ENCODE measurements around the gene TMEM117. TPM values are rescaled to one million over a fixed set of nuclear protein-coding genes. Genes with fewer than 3 reads are reported as not detected.
"Not testable (repeated sequence)": the region's sequence is repeated elsewhere in the genome, so short reads cannot be mapped to it uniquely, and the experiment has no call there.

Gene TMEM117
- total RNA-seq, 2 experiments from 2014 or later = 1.7 TPM

DNA sequence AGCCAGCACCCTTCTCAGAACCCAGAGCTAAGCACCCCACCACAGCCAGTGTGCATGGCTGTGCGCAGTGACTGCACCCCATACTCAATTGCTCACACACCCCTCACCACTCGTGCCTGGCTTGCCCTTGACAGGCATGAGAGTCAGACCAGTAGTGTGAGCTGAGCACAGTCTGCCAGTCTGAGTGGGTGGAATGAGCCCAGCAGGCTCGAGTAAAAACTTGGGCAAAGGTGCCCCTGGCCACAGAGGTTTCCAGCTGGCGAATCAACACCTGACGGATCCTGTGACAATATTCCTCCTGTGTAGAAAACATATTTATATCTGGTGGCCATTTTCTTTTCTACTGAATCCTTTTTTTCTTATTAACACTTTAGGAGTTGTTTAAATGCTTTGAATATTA is 202.5 kb downstream of the TMEM117 start:
- DNase-seq = no peak
- H3K36me3 Mint-ChIP-seq = no peaks in the 10 kb centered on the region
- no peak overlapping the region for H3K27ac Mint-ChIP-seq
- no peak overlapping the region for H3K4me3 Mint-ChIP-seq
- ChIA-PET CTCF (no interaction called here), POLR2A (no interaction called here)
- no peaks in the 10 kb centered on the region for H3K4me1 Mint-ChIP-seq (ENCODE audit: low read depth)
- intact Hi-C loops (cut with micrococcal nuclease) = no loop called here
- H3K9me3 Mint-ChIP-seq = no peaks in the 10 kb centered on the region
- no peaks in the 10 kb centered on the region for H3K27me3 Mint-ChIP-seq

DNA sequence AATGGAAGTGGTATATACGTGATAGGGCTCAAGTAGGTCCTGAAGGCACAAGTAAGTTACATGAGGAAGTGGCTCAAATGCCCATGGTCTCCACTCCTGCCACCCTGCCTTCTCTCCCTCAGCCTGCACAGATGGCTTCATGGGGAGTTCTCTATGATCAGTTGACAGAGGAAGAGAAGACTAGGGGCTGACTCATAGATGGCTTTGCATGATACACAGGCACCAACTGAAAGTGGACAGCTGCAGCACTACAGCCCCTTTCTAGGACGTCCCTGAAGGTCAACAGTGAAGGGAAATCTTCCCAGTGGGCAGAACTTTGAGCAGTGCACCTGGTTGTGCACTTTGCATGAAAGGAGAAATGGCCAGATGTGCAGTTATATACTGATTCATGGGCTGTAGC is 208.6 kb downstream of the TMEM117 start:
- DNase-seq; intact Hi-C loops (cut with micrococcal nuclease); H3K4me1 Mint-ChIP-seq (ENCODE audit: low read depth); POLR2A ChIA-PET; CTCF ChIA-PET; H3K27me3 Mint-ChIP-seq; H3K9me3 Mint-ChIP-seq; H3K27ac Mint-ChIP-seq; H3K36me3 Mint-ChIP-seq; H3K4me3 Mint-ChIP-seq: not testable (repeated sequence)

DNA sequence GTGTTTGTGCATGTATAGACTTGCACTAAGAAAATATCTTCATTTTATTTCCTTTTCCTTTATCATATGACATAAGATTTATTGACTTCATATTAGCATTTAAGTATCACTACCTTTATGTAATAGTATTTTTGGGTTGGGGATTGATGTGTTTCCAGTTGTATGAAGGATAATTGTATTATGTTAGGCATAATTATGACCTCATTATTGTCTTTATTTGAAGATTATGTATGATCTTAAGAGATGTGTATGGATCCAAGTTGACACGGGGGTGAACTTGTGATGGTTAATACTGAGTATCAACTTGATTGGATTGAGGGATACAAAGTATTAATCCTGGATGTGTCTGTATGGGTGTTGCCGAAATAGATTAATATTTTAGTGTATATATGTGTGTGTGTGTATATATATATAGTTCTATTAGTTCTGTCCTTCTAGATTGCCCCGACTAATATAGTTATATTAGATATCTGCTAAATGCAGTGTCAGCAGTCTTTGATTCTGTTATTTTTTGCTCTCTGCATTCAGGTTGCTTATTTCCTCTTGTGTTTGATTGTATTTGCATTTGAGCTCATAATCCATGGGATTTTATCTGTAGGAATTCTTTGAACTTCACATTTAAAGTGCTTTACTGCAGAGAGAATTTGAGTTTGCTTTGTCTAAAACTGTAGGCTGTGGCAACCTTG is 211.0 kb downstream of the TMEM117 start:
- no peak for DNase-seq
- no peaks in the 10 kb centered on the region for H3K27me3 Mint-ChIP-seq
- H3K4me1 Mint-ChIP-seq (ENCODE audit: low read depth) = no peaks in the 10 kb centered on the region
- peaks cover 5% of the 10 kb centered on the region for H3K36me3 Mint-ChIP-seq
- ChIA-PET CTCF (interaction anchor here (0.6 kb wide), 1 partner anchor 950 kb away, joined by 3 read pairs; no protein-coding TSS in a partner anchor), POLR2A (no interaction called here)
- H3K9me3 Mint-ChIP-seq = no peaks in the 10 kb centered on the region
- intact Hi-C loops (cut with micrococcal nuclease) = no loop called here
- no peak overlapping the region for H3K27ac Mint-ChIP-seq
- H3K4me3 Mint-ChIP-seq = no peak overlapping the region

DNA sequence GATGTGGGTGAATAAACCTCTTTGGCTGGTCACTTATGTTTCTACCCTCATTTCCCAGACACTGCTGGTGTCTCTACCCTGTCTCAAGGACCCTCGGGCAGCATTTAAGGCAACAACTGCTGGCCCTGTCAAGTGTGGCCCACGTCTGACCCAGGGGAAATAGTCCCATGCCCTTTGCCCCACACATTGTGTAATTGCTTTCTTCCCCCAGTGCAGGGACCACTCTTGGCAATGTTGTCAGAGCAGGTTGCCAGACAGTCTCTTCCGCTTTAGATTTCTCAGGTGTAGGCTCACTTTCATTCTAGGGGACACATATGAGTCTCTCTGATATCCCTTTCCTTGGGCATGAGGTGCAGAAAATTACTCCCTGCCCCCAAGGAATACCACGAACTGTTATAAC is 216.7 kb downstream of the TMEM117 start:
- intact Hi-C loops (cut with micrococcal nuclease) = no loop called here
- H3K9me3 Mint-ChIP-seq = no peaks in the 10 kb centered on the region
- H3K4me3 Mint-ChIP-seq = no peak overlapping the region
- H3K27me3 Mint-ChIP-seq = no peaks in the 10 kb centered on the region
- no peak overlapping the region for H3K27ac Mint-ChIP-seq
- DNase-seq = no peak
- H3K4me1 Mint-ChIP-seq (ENCODE audit: low read depth) = no peaks in the 10 kb centered on the region
- H3K36me3 Mint-ChIP-seq = no peaks in the 10 kb centered on the region
- POLR2A ChIA-PET = no interaction called here
- CTCF ChIA-PET = no interaction called here

DNA sequence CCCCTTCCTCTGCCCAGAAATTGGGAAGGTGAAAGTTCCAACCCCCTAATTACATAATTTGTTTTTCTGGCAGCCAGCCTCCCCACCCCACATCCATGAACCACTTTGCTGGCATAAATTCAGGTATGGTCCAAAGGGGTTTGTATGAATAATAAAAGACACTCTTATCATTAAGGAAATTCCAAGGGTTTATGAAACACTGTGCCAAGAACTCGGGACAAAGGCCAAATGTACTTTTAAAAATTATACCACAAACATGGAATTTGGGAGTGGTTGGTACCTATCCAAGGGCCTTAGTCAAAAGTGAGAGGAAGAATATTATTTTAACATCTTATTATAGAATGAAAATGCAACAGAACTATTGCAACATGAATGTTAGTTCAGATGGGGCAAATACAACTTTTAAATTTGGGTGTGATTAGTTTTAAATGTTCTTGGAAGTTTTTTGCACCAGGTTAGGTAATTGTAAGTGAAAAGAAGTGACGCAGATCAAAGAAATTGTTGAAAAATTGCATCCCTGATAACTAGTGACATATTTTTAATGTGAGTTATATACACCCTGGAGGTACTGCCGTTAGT is 217.8 kb downstream of the TMEM117 start:
- CTCF ChIA-PET = no interaction called here
- H3K27ac Mint-ChIP-seq = no peak overlapping the region
- no peaks in the 10 kb centered on the region for H3K9me3 Mint-ChIP-seq
- POLR2A ChIA-PET = no interaction called here
- H3K4me3 Mint-ChIP-seq = no peak overlapping the region
- H3K36me3 Mint-ChIP-seq = no peaks in the 10 kb centered on the region
- DNase-seq = no peak
- H3K4me1 Mint-ChIP-seq (ENCODE audit: low read depth) = no peaks in the 10 kb centered on the region
- intact Hi-C loops (cut with micrococcal nuclease) = no loop called here
- H3K27me3 Mint-ChIP-seq = no peaks in the 10 kb centered on the region

DNA sequence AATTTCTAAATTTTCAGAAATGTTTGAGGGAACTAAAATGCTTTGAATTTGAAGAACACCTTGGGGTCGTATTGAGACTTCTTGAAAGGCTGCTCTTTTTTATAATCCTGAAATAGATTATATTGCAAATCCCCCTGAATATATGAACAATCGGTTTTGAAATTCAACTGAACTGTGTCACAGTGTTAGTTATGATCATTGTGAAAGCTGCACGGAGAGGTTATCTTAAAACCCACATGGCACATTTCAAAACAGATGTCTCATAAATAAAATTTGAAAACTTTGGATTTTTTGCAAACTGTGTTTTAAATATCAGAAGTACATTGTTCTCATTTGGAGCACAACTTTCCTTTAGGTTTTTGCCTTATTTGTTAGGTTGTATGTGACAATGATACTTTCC is 218.4 kb downstream of the TMEM117 start:
- H3K36me3 Mint-ChIP-seq = no peaks in the 10 kb centered on the region
- no peak overlapping the region for H3K4me3 Mint-ChIP-seq
- intact Hi-C loops (cut with micrococcal nuclease) = no loop called here
- H3K27me3 Mint-ChIP-seq = no peaks in the 10 kb centered on the region
- ChIA-PET CTCF (no interaction called here), POLR2A (no interaction called here)
- H3K9me3 Mint-ChIP-seq = no peaks in the 10 kb centered on the region
- no peaks in the 10 kb centered on the region for H3K4me1 Mint-ChIP-seq (ENCODE audit: low read depth)
- H3K27ac Mint-ChIP-seq = no peak overlapping the region
- no peak for DNase-seq

DNA sequence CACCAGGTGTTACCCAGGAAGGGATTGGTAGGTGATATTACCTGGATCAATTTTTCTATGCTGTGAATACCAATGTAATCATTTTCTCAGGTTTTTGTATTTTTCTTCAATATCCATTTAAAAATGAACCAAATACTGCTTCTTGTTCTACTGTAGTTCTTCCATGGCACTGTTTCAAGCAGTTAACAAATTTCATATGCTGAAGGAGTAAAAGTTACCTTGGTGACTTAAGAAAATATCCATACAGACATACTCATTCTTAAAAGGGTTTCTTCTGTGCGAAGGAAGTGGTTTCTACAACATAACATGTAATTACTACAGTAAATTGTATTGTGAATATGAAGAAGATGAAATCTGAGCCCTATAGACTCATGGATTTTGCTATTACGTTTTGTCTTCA is 222.5 kb downstream of the TMEM117 start:
- DNase-seq = no peak
- ChIA-PET CTCF (no interaction called here), POLR2A (no interaction called here)
- Mint-ChIP-seq H3K36me3 (no peaks in the 10 kb centered on the region), H3K27me3 (no peaks in the 10 kb centered on the region), H3K27ac (no peak overlapping the region), H3K4me1 (ENCODE audit: low read depth) (no peaks in the 10 kb centered on the region), H3K4me3 (no peak overlapping the region), H3K9me3 (no peaks in the 10 kb centered on the region)
- intact Hi-C loops (cut with micrococcal nuclease) = no loop called here

DNA sequence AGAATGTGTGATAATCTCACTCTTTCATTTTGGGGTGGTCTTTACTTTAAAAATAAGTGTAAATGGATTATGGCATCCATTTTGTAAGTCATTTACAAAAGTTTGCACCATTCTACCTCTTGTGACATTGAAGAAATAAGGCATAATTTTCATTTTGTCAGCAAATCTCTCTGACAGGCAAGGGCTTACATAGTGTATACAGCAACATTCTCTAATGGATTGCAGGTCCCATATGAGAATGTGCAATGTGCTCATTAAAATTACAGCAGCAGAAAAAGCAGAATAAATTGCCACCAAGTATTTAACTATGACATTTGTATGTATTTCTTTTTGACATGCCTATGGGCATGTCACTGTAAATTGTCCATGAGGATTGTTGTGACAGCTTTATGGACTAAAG is 223.6 kb downstream of the TMEM117 start:
- no peaks in the 10 kb centered on the region for H3K4me1 Mint-ChIP-seq (ENCODE audit: low read depth)
- ChIA-PET POLR2A (no interaction called here), CTCF (no interaction called here)
- intact Hi-C loops (cut with micrococcal nuclease) = no loop called here
- H3K9me3 Mint-ChIP-seq = no peaks in the 10 kb centered on the region
- no peak for DNase-seq
- H3K27ac Mint-ChIP-seq = no peak overlapping the region
- H3K4me3 Mint-ChIP-seq = no peak overlapping the region
- no peaks in the 10 kb centered on the region for H3K27me3 Mint-ChIP-seq
- H3K36me3 Mint-ChIP-seq = no peaks in the 10 kb centered on the region

DNA sequence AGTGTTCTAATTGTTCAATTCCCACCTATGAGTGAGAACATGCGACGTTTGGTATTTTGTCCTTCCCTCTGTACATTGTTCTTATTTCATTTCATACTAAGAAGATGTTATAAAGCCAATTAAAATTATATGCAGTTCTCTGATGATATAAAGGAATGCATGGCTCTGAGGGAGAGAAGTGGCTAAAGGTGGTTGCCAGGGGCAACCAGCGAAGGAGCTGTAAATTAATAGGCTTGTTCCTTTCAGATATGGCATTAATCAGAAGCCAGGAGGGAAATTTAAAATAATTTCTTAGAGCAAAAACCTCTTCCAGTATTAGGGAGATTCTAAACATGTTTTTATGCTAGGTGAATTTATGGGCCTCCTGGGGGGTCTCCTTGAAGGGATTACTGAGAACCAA is 227.8 kb downstream of the TMEM117 start:
- DNase-seq = no peak
- Mint-ChIP-seq H3K9me3 (no peaks in the 10 kb centered on the region), H3K4me3 (no peak overlapping the region), H3K27ac (no peak overlapping the region), H3K27me3 (no peaks in the 10 kb centered on the region), H3K36me3 (no peaks in the 10 kb centered on the region), H3K4me1 (ENCODE audit: low read depth) (no peaks in the 10 kb centered on the region)
- POLR2A ChIA-PET = no interaction called here
- CTCF ChIA-PET = no interaction called here
- intact Hi-C loops (cut with micrococcal nuclease) = no loop called here

DNA sequence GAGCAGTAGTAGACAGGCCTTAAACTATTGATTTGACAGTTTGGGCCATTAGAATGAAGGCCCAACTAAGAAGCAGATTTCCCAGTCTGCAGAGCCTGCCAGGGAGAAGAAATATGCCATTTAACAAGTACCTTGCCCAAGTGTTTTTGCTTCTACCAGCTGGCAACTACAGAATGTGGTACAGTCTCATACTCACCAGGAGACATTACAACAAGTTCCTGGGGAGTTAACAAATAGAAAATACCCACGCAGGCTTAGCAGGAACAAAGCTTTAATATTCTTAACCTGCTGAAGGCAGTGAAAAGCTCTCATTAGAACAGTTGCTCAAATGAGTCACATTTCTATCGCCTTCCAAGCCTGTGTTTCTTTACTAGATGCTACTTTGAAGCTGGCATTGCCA is 241.0 kb downstream of the TMEM117 start:
- Mint-ChIP-seq H3K36me3 (no peaks in the 10 kb centered on the region), H3K4me1 (ENCODE audit: low read depth) (no peaks in the 10 kb centered on the region), H3K4me3 (no peak overlapping the region), H3K27ac (no peak overlapping the region), H3K9me3 (no peaks in the 10 kb centered on the region), H3K27me3 (no peaks in the 10 kb centered on the region)
- no peak for DNase-seq
- ChIA-PET POLR2A (no interaction called here), CTCF (no interaction called here)
- intact Hi-C loops (cut with micrococcal nuclease) = no loop called here

DNA sequence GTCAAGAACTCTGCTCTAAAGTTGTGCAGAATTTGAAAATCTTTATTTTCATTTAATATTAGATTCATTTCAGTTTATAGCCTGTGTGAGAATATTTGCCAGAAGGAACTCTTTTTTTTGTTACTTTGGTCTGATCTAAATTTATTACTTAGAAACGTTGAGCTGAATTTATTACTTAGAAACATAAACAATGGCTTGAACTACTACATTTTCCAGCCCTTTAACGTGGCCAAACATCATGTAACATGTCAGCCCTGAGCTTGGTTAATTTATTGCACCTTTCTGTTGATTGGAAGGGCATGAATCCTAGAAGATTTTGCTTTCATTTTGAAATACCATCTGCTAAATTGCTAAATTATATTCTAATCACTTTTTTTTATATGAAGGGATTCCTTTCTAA is 241.4 kb downstream of the TMEM117 start:
- ChIA-PET CTCF (no interaction called here), POLR2A (no interaction called here)
- H3K9me3 Mint-ChIP-seq = no peaks in the 10 kb centered on the region
- no peak overlapping the region for H3K27ac Mint-ChIP-seq
- intact Hi-C loops (cut with micrococcal nuclease) = no loop called here
- H3K4me1 Mint-ChIP-seq (ENCODE audit: low read depth) = no peaks in the 10 kb centered on the region
- no peak for DNase-seq
- H3K4me3 Mint-ChIP-seq = no peak overlapping the region
- H3K36me3 Mint-ChIP-seq = no peaks in the 10 kb centered on the region
- H3K27me3 Mint-ChIP-seq = no peaks in the 10 kb centered on the region

DNA sequence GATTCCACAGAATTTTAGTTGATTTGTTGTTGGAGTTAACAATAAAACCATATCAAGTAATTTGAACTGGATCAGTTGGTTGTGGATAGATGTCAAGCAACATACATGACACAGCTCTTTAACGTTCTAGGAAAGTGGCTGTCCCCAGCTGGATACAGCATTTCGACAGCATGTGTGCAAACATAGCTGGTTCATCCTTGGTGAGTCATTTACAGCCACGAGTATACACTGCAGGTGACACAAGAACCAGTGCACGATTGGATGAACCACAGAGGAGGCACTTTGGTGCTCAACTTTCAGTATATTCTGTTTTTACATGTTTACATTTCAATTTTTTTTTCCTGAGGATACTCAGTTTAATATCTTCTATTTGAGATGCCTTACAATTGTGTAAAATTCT is 242.4 kb downstream of the TMEM117 start:
- intact Hi-C loops (cut with micrococcal nuclease) = no loop called here
- Mint-ChIP-seq H3K4me3 (no peak overlapping the region), H3K27ac (no peak overlapping the region), H3K27me3 (no peaks in the 10 kb centered on the region), H3K9me3 (no peaks in the 10 kb centered on the region), H3K36me3 (no peaks in the 10 kb centered on the region), H3K4me1 (ENCODE audit: low read depth) (no peaks in the 10 kb centered on the region)
- POLR2A ChIA-PET = no interaction called here
- no peak for DNase-seq
- CTCF ChIA-PET = no interaction called here

DNA sequence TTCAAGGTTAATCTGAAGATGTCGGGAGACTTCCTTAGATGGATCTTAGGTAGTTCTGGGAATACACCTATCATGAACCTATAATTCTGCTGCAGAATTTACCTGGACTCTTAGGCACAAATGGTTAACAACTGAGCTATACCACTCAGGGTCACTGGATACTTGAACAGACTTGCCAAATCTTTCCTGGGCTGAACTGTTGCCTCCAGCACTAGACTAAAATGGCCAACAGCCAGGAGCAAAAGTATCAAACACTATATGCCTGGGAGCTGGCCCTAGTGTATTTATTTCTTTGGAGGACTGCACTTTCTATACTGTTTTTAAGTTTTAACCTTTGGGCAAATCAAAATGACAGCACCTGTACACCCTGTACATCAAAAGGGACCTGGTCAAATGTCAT is 252.8 kb downstream of the TMEM117 start:
- Mint-ChIP-seq H3K4me1 (ENCODE audit: low read depth) (no peaks in the 10 kb centered on the region), H3K36me3 (peaks cover 4% of the 10 kb centered on the region), H3K4me3 (no peak overlapping the region), H3K9me3 (peaks cover 2% of the 10 kb centered on the region), H3K27me3 (no peaks in the 10 kb centered on the region), H3K27ac (no peak overlapping the region)
- no peak for DNase-seq
- CTCF ChIA-PET = no interaction called here
- intact Hi-C loops (cut with micrococcal nuclease) = no loop called here
- POLR2A ChIA-PET = no interaction called here

Measured in activated CD4-positive, alpha-beta memory T cell treated with anti-CD3 and anti-CD28 coated beads for 36 hours (primary cell).